Amygdala (tissue), 56 donors: ENCODE measurements around the gene THSD7A.

Experiments used
- DNase-seq, 56 donors: peaks; one replicate each; lab custom pipeline; 2025; lab: John Stamatoyannopoulos, UW

Gene THSD7A

GRCh38 chr7:11707606-11708193, 124.3 kb downstream of the THSD7A start:
- DNase-seq = no peak

DNA sequence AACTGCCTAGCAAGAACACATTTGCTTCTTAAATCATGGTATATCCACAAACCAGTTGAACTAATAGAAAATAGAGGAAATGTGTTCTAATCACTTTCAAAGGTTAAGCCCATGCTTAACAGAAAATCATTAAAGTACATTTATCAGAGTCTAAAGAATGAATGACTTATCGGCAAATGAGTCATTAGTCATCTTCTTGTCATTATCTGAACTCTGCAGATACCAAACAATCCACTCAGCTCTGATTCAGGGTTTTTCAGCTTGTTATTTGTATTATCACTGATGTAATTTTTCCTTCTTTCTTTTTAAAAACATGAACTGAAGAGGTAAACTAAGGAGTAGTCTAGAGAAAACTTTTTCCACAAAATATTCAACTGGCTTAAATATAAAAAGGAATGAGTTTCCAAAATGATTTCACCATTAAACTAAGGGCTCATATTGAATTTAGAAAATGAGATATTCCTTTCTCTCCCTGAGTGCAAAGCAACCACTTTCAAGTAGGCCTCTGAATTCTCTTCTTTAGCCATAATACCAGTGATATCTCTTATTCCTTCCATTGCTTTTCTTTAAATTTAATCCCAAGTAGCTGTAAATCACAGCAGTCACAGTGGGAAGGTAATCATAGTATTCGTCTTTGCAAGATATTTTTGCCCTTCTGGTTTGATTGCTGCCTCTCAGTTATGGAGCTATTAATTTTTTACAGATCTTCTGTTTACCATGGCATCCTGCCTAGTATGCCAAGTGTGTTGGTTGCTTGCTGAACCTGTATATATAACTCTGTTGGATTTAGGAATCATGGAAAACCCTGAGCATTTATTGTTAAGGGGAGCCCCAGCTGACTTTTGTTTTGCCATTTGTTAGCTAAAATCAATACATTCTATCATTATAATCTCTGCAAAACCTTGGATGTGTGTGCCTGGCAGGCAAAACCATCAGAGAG, 125.1 kb downstream of the THSD7A start:
- DNase-seq = no peak

- no peak for DNase-seq
Observed at GRCh38 chr7:11703829-11704228, 128.2 kb downstream of the THSD7A start.

- no peak for DNase-seq
Observed at GRCh38 chr7:11702938-11703337, 129.1 kb downstream of the THSD7A start.

GRCh38 chr7:11701829-11702560, 130.0 kb downstream of the THSD7A start:
- no peak for DNase-seq

GRCh38 chr7:11699666-11700065, 132.3 kb downstream of the THSD7A start:
- DNase-seq = no peak

DNA sequence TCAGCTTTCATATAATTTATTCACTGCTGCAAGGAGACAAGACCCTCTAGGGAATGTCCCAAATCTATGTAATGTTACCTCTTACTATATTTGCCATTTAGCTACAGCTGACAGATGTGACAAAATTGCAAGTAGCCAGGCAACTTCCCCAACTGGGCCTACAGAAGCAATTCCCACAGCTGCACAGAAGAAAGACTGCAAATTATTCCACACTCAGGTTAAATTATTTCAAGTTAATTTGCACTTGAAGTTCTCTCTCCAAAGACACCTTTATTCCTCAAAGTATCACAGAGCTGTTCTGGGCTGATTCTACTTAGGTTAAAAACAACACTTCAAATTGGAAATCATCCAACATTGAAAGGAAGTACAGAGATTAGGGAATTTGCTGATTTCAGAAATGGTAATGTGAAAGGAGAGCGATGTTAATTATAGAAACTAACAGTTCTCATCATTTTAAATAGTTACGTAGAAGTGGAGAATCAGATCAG, 133.6 kb downstream of the THSD7A start:
- DNase-seq = no peak

- DNase-seq = no peak
Observed at GRCh38 chr7:11690395-11690794, 141.6 kb downstream of the THSD7A start.

DNA sequence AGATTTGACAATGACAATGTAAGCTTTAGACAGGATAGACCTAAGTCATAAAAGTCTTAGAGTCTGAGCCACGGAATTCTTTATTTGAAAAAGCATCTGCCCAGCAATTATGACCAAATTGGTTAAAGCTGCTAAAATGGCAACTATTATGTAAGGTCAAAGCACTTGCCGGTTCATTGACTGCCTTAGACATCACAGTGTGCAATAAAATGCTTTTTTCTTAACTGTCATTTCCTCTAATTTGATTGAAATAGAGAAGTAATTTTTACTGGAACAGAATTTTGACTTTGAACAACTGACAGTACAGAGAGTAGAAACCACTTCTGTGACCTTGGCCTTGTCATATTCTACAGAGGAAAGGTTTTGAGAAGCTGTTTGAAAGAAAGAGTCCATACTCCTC, 142.9 kb downstream of the THSD7A start:
- DNase-seq = no peak

DNA sequence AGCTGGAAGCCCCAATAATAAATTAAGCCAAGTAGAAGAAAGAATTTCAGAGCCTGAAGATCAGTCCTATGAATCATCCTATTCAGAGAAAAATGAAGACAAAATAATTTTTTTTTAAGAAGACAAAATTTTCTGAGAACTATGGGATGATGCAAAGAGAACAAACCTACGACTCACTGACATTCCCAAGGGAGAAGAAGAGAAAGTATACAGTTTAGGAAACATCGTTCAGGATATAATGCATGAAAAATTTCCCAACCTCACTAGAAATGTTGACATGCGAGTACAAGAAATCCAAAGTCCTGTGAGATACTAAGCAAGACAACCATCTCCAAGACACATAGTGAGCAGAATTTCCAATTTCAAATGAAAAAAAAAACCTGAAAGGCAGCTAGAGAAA, 150.5 kb downstream of the THSD7A start:
- no peak for DNase-seq

- DNase-seq = no peak
Observed at GRCh38 chr7:11675163-11675562, 156.8 kb downstream of the THSD7A start.

DNA sequence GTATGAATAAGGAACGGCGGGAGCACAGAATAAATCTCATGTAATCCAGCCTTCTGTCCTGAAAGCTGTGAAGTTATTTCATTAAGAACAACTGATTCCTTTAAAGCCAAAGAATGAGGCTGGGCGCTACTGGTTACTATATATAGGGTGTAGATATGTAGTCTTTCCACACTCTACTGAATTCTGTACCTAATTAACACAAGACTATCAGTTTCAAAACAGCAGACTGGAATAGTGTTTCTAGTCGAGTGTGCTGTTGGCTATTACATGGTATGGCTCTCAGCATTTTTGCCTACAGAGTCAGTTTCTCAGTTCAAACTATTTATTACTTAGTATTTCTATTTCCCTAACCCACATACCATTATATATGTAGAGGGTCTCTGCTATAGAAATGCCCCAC, 163.3 kb downstream of the THSD7A start:
- no peak for DNase-seq

GRCh38 chr7:11667810-11668185, 164.2 kb downstream of the THSD7A start:
- no peak for DNase-seq

DNA sequence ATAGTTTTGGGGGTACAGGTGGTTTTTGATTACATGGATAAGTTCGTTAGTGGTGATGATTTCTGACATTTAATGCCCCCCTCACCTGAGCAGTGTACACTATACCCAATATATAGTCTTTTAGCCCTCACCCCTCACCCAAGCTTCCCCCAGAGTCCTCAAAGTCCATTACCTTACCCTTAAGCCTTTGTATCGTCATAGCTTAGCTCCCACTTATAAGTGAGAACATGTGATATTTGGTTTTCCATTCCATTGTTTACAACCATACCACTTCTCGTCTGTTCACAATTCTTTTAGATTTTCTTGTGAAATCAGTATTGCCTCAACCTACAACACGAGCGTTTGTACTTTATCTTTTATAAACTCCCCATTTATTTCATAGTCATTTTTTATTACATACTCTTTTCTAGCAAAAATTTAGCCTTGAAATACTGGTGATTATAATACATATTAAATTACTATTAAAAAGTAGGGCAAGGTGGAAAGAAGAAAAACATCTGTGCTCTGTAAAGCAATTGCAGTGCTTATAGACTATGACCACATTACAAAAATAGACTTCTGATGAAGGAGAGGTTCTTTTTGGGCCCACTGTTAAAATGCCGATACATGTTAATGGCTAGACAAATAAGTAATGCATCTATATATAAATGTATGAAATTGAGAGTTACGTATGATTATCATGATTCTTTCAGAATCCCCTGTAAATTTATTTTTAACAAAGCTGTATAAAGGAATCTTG, 164.8 kb downstream of the THSD7A start:
- no peak for DNase-seq

DNA sequence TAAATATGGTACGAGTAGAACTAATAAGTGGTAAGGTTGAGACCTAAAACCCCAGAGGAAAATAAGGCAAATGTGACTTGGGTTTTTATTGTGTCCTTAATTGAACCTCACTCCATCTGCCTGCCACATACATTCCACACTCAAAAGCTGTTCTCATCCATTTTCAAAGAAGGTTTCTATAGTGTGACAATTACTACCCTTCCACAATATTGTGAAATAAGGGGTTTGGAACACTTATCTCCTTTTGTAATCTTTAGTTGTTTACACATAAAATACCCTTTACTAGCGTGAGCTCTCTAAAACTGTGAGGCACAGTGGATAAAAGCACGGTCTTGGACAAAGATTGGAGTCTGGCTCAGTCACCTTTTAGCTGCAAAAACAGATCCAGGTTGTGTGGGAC, 166.6 kb downstream of the THSD7A start:
- no peak for DNase-seq

DNA sequence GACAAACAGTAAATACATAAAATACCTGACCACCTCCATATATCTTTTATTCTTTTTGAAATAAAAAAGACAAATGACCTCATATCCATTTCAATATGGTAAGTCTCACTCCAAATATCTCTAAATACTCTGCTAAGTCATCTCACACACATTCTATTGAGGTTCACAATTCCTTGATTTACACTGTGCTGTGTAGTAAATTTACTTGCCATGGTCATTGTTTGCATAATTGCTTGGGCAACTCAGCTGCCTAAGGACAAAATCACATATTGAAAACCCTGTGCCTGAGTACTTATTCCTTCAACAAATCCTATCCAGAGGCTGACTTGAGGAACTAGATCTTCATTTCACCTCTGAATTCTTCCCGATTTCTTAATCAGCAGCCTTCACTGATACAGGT, 176.4 kb downstream of the THSD7A start:
- DNase-seq = no peak

DNA sequence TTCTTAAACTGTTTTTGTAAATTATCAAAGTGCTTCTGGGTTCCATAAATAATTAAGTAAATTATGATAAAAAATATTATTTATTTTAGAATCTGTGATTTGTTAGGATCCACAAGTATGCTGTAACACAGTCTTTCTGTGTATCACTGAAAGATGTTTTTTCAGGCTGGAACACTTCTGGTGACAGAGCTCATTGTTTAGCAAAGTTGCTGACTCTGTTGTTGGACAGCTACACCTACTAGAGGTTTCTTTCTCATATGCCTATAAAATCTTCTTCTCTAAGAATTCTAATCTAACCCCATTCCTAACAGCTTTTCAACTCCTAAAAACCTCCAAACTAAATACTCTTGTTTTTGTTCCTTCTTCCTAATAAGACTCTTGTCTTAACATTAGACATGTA, 176.8 kb downstream of the THSD7A start:
- no peak for DNase-seq

GRCh38 chr7:11650500-11650899, 181.5 kb downstream of the THSD7A start:
- DNase-seq = no peak

DNA sequence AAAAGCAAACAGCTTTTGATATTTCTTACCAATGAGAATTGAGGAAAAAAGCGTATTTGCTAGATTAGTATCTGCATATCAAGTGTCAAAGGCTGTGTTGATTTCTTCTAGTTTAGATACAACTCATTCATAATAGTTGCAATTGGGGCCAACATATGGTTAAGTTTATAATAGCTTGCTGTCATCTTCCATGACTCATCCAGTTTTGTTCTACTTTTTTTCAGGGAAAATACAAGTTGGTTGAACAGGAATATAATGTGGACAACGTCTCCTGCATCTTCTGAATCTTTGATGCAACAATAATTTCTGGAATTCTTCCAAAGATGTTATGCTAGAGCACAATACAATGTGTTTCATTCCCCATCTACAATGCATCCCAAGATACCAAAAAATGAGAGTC, 182.0 kb downstream of the THSD7A start:
- no peak for DNase-seq

- no peak for DNase-seq
Observed at GRCh38 chr7:11648980-11649379, 183.0 kb downstream of the THSD7A start.

- no peak for DNase-seq
Observed at GRCh38 chr7:11648101-11648500, 183.9 kb downstream of the THSD7A start.
